Measurements from ENCODE around the gene VTN.

Gene VTN

DNA sequence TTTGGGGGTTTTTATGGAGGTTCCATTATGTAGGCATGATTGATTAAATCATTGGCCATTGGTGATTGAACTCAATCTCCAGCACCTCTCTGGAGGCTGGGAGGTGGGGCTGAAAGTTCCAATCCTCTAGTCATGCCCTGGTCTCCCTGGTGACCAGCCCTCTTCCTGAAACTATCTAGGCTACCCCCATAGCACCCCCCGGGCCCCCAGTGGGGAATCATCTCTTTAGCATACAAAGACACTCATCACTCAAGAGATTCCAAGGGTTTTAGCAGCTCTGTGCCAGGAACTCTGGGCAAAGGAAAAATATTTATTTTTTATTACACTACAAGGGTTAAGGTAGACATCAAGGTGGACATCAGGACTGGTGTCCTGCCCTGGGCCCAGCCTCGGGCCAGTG is 25.3 kb upstream of the VTN start:
- DNase-seq: no peak

DNA sequence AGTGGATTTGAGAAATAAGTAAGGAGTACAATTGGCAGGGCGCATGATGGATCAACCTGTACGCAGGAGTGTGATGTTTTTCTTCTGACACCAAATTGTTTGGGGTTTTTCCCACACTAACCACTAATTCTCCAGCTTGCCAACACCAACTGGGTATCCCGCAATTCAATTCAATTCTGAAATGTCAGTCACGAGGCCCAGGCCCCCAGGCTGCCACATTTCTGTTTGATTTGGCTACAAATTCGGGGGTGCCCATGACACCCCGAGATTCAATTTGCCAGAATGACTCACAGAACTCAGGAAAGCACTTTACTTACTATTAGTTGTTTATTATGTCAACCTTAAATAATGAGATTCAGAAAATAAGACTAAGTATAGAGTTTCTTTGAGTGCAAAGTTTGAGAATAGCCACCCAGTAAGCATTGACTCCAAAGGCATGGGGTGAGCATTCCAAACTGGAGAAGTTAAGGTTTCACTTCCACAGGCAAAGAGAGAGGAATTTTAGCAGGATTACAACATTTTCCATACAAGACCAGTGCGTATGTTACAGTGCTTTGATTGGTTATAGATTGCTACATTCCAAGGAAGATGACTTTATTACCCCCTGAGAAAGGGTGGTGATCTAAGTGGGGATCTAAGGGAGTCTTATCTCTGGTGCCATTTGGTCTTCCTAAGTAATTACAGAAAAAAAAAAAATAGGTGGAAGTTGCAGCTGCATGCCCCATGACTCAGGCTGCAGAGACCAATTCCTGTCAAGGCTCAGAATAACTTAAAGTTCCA is 24.4 kb upstream of the VTN start:
- no peak for DNase-seq

DNA sequence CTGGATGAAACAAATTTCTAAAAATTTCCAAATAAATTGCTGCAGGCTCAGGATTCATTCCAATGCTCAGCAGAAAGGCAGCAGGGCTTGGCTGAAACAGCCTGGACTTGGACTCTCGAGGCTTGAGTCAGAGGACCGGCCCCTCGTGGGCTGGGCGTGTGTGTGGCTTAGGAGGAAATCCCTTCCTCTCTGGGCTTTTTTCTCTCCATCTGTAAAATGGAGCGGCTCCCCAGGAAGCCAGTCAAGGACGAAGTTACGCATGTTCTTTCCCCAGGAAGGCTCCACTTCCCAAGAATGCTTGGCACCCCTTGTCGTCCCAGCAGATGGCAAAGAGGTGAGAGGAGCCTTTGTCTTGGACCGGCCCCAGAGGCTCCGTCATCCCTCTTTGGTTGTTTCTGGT is 22.4 kb upstream of the VTN start:
- no peak for DNase-seq

- no peak for DNase-seq
Observed at GRCh38 chr17:28391401-28391800, 21.3 kb upstream of the VTN start.

DNA sequence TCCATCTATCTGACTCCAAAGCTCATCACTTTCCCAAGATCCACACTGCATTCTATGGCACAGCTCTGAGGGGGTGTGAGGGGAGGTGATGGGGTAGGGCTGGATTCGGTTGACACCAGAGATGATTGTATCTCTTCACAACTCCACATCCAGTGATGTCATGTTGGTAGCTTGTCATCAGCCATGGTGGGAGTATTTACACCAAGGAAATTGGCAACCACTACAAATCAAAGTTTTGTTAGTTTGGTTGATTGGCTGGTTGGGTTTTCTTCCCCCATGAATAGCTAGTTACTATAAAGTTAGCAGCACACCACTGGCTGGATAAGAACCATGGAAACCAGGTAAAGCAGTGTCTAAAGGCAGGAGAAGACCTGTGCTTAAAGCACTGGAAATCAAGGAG is 20.9 kb upstream of the VTN start:
- DNase-seq: no peak

DNA sequence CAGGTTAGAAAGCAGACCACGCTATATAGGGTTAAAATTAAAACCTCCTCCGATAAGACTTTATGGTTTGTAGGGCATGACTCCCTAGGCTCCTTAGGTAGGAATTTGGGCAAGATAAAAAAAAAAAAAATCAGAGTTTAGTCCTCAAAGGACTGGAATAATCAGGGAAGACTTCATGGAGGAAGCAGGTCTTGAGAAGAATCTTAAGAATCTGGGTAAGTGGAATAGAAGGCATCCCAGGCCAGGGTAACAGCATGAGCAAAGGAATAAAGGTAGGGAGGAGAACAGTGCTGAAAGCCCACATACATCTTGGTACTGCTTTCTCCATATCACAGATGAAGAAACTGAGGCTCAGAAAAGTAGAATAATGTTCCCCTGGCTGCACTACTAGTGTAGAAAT is 20.5 kb upstream of the VTN start:
- DNase-seq: no peak

GRCh38 chr17:28390141-28390540 is 20.0 kb upstream of the VTN start:
- no peak for DNase-seq

- no peak for DNase-seq
Observed at GRCh38 chr17:28388106-28388505, 18.0 kb upstream of the VTN start.

- no peak for DNase-seq
Observed at GRCh38 chr17:28386391-28386790, 16.3 kb upstream of the VTN start.

- DNase-seq: no peak
Observed at GRCh38 chr17:28385406-28385805, 15.3 kb upstream of the VTN start.

DNA sequence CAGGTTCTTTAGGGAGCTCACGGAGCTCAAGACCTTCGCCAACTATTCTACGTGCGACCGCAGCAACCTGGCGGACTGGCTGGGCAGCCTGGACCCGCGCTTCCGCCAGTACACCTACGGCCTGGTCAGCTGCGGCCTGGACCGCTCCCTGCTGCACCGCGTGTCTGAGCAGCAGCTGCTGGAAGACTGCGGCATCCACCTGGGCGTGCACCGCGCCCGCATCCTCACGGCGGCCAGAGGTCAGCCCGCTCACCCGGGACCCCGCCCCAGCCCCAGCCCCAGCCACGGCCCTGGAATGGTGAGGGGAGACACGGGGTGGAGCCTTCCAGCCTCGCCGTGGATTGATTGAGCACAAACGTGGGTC is 14.9 kb upstream of the VTN start:
- no peak for DNase-seq

DNA sequence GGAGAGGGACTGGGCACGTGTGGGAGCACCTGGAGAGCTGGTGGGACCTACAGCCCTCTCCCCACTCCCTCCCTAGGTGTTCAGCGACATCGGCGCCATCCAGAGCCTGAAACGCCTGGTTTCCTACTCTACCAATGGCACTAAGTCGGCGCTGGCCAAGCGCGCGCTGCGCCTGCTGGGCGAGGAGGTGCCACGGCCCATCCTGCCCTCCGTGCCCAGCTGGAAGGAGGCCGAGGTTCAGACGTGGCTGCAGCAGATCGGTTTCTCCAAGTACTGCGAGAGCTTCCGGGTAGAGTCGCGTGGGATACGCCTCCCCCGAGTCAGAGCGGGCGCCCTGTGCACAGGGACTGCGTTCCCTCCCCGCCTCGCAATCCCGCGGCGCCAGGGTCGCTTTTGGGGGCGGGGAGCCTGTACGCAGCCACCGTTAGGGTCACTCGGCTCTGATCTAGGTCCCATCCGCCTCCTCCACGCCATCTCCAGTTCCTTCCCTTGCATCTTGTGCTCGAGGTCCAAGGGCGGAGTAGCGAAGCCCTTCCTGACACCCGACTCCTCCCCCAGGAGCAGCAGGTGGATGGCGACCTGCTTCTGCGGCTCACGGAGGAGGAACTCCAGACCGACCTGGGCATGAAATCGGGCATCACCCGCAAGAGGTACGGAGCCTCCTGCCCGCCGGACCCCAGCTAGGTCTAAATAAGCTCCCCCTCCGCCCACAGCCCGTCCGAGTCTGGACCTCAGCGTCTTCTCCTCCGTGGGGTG is 14.4 kb upstream of the VTN start:
- no peak for DNase-seq

DNA sequence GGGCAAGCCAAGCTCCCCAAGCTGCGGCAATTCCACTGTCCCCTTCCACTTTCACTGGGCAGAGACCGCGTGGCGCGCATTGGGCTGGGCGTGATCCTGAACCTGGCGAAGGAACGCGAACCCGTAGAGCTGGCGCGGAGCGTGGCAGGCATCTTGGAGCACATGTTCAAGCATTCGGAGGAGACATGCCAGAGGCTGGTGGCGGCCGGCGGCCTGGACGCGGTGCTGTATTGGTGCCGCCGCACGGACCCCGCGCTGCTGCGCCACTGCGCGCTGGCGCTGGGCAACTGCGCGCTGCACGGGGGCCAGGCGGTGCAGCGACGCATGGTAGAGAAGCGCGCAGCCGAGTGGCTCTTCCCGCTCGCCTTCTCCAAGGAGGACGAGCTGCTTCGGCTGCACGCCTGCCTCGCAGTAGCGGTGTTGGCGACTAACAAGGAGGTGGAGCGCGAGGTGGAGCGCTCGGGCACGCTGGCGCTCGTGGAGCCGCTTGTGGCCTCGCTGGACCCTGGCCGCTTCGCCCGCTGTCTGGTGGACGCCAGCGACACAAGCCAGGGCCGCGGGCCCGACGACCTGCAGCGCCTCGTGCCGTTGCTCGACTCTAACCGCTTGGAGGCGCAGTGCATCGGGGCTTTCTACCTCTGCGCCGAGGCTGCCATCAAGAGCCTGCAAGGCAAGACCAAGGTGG is 11.2 kb upstream of the VTN start:
- DNase-seq: no peak

DNA sequence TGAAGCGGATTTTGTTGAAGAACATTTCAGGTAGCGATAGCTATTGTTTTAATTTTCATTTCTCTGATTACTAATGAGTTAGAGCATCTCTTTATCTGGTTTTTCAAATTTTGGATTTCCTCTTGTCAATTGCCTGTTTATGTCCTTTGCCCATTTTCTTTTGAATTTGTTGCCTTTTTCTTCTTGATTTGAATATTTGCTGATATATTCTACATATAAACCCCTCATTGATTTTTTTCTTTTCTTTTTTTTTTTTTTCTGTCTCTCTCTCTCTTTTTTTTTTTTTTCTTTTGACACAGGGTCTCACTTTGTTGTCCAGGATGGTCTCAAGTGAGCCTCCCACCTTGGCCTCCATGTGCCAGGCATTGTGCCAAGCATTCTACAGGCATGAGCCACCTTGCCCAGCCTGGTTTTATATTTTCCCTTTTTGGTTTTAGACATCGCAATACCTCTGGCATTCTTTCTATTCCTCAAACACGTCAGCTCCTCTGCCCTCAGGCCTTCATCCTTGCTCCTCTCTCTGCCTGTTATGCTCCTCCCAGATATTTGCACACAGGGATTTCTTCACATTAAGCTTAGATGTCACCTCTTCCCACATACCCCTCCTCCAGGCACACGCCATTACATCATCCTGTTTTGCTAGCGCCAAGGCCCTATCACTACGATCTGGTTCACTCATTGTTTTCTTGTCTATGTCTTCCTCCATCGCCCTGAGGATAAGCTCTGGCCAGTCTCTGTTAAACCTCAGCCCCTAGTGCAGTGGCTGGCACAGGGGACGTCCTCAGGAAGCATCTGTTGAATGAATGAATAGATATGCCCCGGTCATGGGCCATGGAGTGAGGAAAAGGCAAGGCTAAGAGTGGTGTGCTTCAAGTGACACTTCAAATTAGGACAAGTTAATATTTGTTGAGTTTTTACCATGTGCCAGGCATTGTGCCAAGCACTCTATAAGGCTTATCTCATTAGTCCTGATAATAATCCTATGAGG is 10.0 kb upstream of the VTN start:
- no peak for DNase-seq

- no peak for DNase-seq
Observed at GRCh38 chr17:28372945-28373274, 2.8 kb upstream of the VTN start.

DNA sequence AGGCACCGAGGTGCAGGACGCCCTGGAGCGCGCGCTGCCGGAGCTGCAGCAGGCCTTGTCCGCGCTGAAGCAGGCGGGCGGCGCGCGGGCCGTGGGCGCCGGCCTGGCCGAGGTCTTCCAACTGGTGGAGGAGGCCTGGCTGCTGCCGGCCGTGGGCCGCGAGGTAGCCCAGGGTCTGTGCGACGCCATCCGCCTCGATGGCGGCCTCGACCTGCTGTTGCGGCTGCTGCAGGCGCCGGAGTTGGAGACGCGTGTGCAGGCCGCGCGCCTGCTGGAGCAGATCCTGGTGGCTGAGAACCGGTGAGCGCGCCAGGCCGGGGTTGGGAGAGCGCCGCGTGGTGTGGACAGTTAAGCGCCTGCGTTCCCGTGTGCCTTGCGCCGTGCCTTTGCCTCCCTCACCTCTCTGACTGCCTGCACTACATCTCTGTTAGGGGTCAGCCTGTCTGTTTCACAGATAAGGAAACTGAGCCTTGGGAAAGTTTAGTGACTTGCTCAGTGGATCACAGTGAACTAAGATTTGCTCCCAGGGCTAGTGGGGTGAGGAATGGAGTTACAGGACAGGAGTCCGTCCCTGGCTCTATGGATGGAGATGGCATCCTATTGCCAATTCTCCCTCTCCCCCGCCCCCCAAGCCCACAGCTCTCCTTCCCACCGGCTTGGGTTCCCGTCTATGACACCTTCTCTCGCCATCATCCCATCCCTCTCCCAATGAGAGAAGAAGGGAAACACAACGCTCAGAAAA is 2.3 kb upstream of the VTN start:
- no peak for DNase-seq

DNA sequence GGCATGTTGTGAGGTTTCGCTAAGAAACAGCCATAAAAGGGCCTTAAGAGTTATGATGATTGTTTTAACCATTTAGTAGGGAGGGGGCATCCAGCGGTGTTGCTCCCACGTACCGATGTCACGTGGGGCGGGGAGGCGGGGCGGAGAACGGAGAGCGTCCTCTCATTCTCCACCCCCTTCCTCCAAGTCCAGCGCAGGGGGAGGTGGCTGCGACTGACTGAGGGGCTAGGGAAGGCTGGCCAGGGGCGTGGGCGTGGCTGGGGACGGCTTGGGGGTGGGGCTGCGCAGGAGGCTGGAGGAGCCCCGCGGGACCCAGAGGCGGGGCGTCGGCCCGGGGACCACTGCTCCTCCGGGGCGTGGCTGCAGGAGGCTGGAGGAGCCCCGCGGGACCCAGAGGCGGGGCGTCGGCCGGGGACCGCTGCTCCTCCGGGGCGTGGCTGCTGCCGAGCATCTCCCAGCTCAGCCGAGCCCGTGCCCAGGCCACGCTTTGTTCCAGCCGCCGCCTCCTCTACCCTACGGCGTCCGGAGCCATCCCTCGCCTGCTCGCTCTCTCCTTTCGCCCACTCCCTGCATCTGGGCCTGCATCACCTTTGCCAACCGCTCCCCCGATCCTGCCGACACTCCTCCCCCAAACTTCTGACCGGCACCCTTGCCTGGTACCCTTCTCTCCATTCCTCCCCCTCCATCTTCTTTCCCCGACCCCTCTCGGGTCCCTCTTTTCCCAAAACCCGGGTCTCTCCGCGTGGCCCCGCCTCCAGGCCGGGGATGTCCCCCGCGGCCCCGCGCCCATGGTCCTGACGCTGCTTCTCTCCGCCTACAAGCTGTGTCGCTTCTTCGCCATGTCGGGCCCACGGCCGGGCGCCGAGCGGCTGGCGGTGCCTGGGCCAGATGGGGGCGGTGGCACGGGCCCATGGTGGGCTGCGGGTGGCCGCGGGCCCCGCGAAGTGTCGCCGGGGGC is 1.4 kb upstream of the VTN start, which contains the start of gene SARM1:
Gene SARM1, plus strand, starts transcription at position 450 of the 958 bp plus-strand sequence. Its CDS starts 339 bp downstream, at position 789.
- DNase-seq: peak; percentile 82

- no peak for DNase-seq
Observed at GRCh38 chr17:28370744-28371103, 617 bp upstream of the VTN start.

- no peak for DNase-seq
Observed at GRCh38 chr17:28369684-28370034, 448 bp downstream of the VTN start.

- DNase-seq: no peak
Observed at GRCh38 chr17:28368915-28369683, 1.0 kb downstream of the VTN start.

All from NCI-H524 treated with DMSO at 0.1 percent for 48 hours (cell line).